GM11168 (cell line): Measurements from ENCODE around the gene CACNA1S.

Experiments
- in situ Hi-C: fragments of 300-500 bp; cut with MboI; formaldehyde crosslinking; loops from one replicate; pipeline ENCODE4 v1.12.0; 2022; ENCODE audit warnings: low sequenced_read_pairs; ENCODE audit not compliant: unreplicated experiment

Gene CACNA1S

GRCh38 chr1:201019321-201019977 lies 92.8 kb downstream of the CACNA1S start:
- in situ Hi-C loops, result no loop called here

GRCh38 chr1:201017828-201018163 lies 94.4 kb downstream of the CACNA1S start:
- in situ Hi-C loops, result no loop called here

GRCh38 chr1:201016943-201017827 lies 95.0 kb downstream of the CACNA1S start:
- in situ Hi-C loops, result no loop called here

GRCh38 chr1:201016211-201016651 lies 96.0 kb downstream of the CACNA1S start:
- in situ Hi-C loops, result no loop called here

- in situ Hi-C loops, result no loop called here
Measured at GRCh38 chr1:201015551-201016091, 96.6 kb downstream of the CACNA1S start.

- in situ Hi-C loops, result no loop called here
Measured at GRCh38 chr1:201014816-201015200, 97.4 kb downstream of the CACNA1S start.

GRCh38 chr1:201013991-201014815 lies 98.0 kb downstream of the CACNA1S start:
- in situ Hi-C loops, result no loop called here

- in situ Hi-C loops, result no loop called here
Measured at GRCh38 chr1:201013031-201013485, 99.2 kb downstream of the CACNA1S start.

GRCh38 chr1:201011616-201012015 lies 100.6 kb downstream of the CACNA1S start:
- in situ Hi-C loops, result no loop called here

GRCh38 chr1:201009962-201010645 lies 102.1 kb downstream of the CACNA1S start:
- in situ Hi-C loops, result no loop called here

GRCh38 chr1:201008666-201009360 lies 103.4 kb downstream of the CACNA1S start:
- in situ Hi-C loops, result no loop called here

GRCh38 chr1:201007481-201007880 lies 104.7 kb downstream of the CACNA1S start:
- in situ Hi-C loops, result no loop called here

- in situ Hi-C loops, result no loop called here
Measured at GRCh38 chr1:201006450-201006849, 105.8 kb downstream of the CACNA1S start.

- in situ Hi-C loops, result no loop called here
Measured at GRCh38 chr1:201004732-201005131, 107.5 kb downstream of the CACNA1S start.

GRCh38 chr1:201004154-201004553 lies 108.1 kb downstream of the CACNA1S start:
- in situ Hi-C loops, result no loop called here

GRCh38 chr1:201002510-201002909 lies 109.7 kb downstream of the CACNA1S start:
- in situ Hi-C loops, result no loop called here

- in situ Hi-C loops, result no loop called here
Measured at GRCh38 chr1:201001962-201002361, 110.3 kb downstream of the CACNA1S start.

- in situ Hi-C loops, result no loop called here
Measured at GRCh38 chr1:201000391-201000790, 111.8 kb downstream of the CACNA1S start.

- in situ Hi-C loops, result no loop called here
Measured at GRCh38 chr1:200999667-201000066, 112.6 kb downstream of the CACNA1S start.
